ENCODE results near the gene CES4A.
"Not testable (repeated sequence)": the region's sequence is repeated elsewhere in the genome, so short reads cannot be mapped to it uniquely, and the experiment has no call there.

CES4A gene

GRCh38 chr16:66956154-66956457 is 32.3 kb upstream of the CES4A start:
- not testable (repeated sequence) for DNase-seq (ENCODE audit: low read depth)

GRCh38 chr16:66958857-66959703 is 29.3 kb upstream of the CES4A start:
- no peak for DNase-seq (ENCODE audit: low read depth)

GRCh38 chr16:66959704-66960161 is 28.7 kb upstream of the CES4A start:
- DNase-seq (ENCODE audit: low read depth): no peak

GRCh38 chr16:66960270-66960669 is 28.1 kb upstream of the CES4A start:
- no peak for DNase-seq (ENCODE audit: low read depth)

- peak; percentile 72 for DNase-seq (ENCODE audit: low read depth)
These were observed 27.2 kb upstream of the CES4A start, which contains the start of gene CES3 for GRCh38 chr16:66961065-66961744. Gene CES3, plus strand, starts transcription at chr16:66961266. Its CDS starts 42 bp downstream, at chr16:66961308.

- no peak for DNase-seq (ENCODE audit: low read depth)
These were observed 26.5 kb upstream of the CES4A start for GRCh38 chr16:66961914-66962313.

GRCh38 chr16:66964049-66964448 is 24.3 kb upstream of the CES4A start:
- DNase-seq (ENCODE audit: low read depth): no peak

GRCh38 chr16:66968847-66969246 is 19.5 kb upstream of the CES4A start:
- peak; percentile 26 for DNase-seq (ENCODE audit: low read depth)

- peak; percentile 79 for DNase-seq (ENCODE audit: low read depth)
These were observed 17.3 kb upstream of the CES4A start for GRCh38 chr16:66970775-66971720.

GRCh38 chr16:66972983-66973382 is 15.4 kb upstream of the CES4A start:
- DNase-seq (ENCODE audit: low read depth): no peak

- no peak for DNase-seq (ENCODE audit: low read depth)
These were observed 14.7 kb upstream of the CES4A start for GRCh38 chr16:66973716-66974115.

- not testable (repeated sequence) for DNase-seq (ENCODE audit: low read depth)
These were observed 14.0 kb upstream of the CES4A start for GRCh38 chr16:66974156-66974931.

GRCh38 chr16:66974932-66975246 is 13.5 kb upstream of the CES4A start:
- DNase-seq (ENCODE audit: low read depth): not testable (repeated sequence)

- DNase-seq (ENCODE audit: low read depth): no peak
These were observed 13.0 kb upstream of the CES4A start for GRCh38 chr16:66975302-66975893.

GRCh38 chr16:66976746-66977145 is 11.6 kb upstream of the CES4A start:
- peak; percentile 69 for DNase-seq (ENCODE audit: low read depth)

- DNase-seq (ENCODE audit: low read depth): peak; percentile 83
These were observed 10.9 kb upstream of the CES4A start for GRCh38 chr16:66977341-66978113.

- no peak for DNase-seq (ENCODE audit: low read depth)
These were observed 9.2 kb upstream of the CES4A start for GRCh38 chr16:66979011-66979717.

- no peak for DNase-seq (ENCODE audit: low read depth)
These were observed 5.4 kb upstream of the CES4A start for GRCh38 chr16:66983033-66983432.

- DNase-seq (ENCODE audit: low read depth): no peak
These were observed 3.5 kb upstream of the CES4A start for GRCh38 chr16:66984892-66985311.

GRCh38 chr16:66986559-66986958 is 1.8 kb upstream of the CES4A start:
- DNase-seq (ENCODE audit: low read depth): no peak
